HG03066 (cell line): Measurements from ENCODE around the gene SUZ12.
A peak's percentile ranks its signal among the peaks of the same experiment; 100 is the strongest.
"Not testable (repeated sequence)": the region's sequence is repeated elsewhere in the genome, so short reads cannot be mapped to it uniquely, and the experiment has no call there.

Experiments used
- ATAC-seq: cut with Tn5 transposase; IDR thresholded peaks from one replicate; pipeline ENCODE4 v1.9.1; 2021; ENCODE audit warnings: low read depth; ENCODE audit not compliant: unreplicated experiment

Gene SUZ12

DNA sequence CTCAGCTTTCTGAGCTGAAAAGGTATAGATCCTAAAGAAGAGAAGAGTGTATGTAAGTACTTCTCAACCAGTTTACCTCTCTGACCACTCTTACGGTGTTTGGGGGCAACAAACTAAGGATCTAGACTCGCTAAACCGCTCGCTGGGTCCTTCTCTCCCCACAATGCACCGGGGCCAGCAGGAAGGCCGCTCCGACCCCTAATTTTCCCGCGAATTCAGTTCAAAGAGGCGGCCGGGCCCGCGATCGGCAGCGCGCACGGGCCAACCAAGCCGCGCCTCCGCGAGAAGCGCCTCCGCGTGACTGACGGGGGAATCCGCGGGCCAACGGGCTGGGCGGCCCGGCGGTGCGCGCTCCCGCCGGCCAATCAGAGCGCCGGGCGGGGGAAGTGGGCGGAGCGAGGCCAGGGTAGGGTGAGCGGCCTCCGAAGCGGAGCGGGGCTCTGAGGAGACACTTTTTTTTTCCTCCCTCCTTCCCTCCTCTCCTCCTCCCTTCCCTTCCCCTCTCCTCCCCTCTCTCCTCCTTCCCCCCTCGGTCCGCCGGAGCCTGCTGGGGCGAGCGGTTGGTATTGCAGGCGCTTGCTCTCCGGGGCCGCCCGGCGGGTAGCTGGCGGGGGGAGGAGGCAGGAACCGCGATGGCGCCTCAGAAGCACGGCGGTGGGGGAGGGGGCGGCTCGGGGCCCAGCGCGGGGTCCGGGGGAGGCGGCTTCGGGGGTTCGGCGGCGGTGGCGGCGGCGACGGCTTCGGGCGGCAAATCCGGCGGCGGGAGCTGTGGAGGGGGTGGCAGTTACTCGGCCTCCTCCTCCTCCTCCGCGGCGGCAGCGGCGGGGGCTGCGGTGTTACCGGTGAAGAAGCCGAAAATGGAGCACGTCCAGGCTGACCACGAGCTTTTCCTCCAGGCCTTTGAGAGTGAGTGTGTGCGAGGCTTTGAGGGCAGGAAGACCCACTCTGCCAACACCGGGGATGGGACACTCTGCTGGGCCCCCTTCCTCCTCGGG, at the start of gene SUZ12:
TSS of gene SUZ12 (plus strand) at position 393 of the 995 bp plus-strand sequence. CDS start at position 633, 240 bp downstream.
- ATAC-seq, result peak; percentile 94

- ATAC-seq, result no peak
Measured at GRCh38 chr17:31888124-31888523, 48.7 kb upstream of the SUZ12 start.

- ATAC-seq, result no peak
Measured at GRCh38 chr17:31900877-31901276, 35.9 kb upstream of the SUZ12 start.

DNA sequence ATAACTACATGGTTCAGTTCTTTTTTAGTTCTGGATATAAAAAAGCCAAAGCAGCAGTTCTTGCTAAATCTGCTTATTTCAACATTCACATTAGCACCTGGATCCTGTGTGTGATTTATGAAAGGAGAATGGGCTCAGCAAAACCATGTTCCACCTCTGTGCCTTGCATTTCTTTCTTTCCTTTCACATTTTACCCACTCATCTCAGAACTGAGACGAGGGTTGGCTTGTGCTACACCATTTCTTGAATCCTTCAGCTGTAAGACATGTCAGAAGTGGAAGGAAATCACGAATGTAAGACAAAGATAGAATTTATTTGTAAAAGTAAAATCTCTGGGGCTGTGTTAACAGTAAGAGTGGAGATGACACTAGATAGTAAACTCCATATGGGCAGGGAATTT, 34.1 kb upstream of the SUZ12 start:
- ATAC-seq, result no peak

GRCh38 chr17:31903401-31903800, 33.4 kb upstream of the SUZ12 start:
- no peak for ATAC-seq

GRCh38 chr17:31907342-31907962, 29.4 kb upstream of the SUZ12 start:
- ATAC-seq, result no peak

DNA sequence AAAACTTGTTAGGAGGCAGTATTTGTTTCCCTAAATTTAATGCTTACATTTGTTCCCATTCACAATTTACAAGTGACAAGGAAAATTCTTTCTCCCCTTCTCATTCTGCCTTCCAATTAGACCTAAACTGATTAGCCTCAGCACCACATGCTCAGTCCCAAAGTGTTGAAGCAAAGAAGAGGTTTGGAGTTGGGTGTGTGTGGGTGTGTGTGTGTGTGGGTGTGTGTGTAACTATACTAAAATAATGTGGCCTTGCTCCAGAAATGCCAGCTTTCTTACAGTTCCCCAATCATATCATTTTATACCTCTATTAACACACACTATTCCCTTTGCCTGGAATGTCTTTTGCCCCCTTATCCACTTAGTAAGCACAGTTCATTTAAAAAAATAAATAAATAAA, 28.4 kb upstream of the SUZ12 start:
- ATAC-seq, result no peak

DNA sequence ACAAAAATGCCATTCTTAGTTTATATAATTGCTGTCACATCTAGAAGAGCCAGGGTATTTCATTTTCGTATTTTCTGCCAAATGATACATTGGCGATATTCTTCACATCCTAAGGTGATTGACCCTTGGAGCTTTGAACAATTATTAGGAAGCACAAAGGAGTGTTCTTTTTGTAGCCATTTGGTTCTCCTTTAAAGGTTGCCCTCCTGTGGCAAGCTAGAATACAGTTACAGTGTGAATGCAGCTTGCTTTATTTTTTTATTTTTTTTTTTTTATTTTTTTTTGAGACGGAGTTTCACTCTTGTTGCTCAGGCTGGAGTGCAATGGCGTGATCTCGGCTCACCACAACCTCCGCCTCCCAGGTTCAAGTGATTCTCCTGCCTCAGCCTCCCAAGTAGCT, 24.1 kb upstream of the SUZ12 start:
- not testable (repeated sequence) for ATAC-seq

DNA sequence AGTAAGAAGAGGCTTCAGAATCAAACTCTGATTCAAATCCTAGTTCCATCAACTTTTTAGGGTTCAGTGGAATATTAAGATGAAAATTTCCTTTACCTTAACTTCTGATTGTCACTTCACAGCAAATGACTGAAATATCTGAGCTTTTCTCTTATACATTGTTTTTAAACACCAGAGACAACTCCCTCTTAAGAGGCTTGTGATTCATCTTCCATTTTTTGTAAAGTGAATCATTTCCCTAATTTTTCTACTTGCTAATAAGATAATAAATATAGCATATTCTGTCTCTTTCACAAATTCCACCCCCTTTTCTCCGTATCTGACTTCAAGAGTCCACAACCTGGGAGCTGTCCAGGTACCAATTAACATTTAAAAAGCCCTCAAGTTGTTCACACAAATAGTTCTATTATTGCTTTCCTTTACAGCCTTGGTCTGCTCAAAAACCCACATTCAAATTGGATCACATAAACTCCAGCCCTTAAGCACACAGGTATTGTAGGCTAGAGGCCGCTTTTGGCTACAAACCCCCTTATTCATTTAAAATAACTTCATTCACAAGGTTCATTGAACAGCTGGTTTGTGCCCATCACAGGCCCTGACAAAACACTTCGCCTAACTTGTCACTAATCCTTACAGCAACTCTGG, 21.2 kb upstream of the SUZ12 start:
- ATAC-seq, result no peak

GRCh38 chr17:31916491-31917064, 20.2 kb upstream of the SUZ12 start:
- ATAC-seq, result no peak

GRCh38 chr17:31917065-31917529, 19.7 kb upstream of the SUZ12 start:
- no peak for ATAC-seq

DNA sequence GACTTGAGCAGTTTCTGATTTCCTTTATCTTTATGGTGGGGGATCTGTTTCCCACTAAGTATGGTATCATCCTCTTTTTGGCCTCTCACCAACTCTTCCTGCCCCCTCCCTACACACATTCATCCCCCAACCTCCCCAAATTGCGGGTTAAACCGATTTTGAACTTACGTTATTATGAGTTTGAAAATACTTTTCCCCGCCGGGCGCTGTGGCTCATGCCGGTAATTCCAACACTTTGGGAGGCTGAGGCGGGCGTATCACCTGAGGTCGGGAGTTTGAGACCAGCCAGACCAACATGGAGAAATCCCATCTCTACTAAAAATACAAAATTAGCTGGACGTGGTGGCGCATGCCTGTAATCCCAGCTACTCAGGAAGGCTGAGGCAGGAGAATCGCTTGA, 19.1 kb upstream of the SUZ12 start:
- ATAC-seq, result not testable (repeated sequence)

DNA sequence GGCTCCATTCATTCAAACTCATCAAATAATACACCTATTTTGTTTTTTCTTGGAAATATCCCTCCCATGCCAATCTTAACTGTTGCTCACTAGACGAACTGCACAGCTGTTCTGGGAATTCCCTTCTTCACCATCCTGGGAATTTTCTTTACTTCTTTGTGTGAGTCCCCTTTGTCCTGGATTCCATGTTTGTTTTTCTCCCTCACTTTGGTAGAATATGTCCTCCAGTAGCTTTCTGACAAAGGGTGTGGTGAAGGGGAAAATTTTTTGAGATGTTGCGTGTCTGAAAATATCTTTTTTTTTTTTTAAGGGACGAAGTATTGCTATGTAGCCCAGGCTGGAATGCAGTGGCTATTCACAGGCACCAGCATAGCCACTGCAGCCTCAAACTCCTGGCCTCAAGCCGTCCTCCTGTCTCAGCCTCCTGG, 18.1 kb upstream of the SUZ12 start:
- ATAC-seq, result no peak

- no peak for ATAC-seq
Measured at GRCh38 chr17:31919802-31920525, 16.8 kb upstream of the SUZ12 start.

- ATAC-seq, result no peak
Measured at GRCh38 chr17:31926100-31926729, 10.6 kb upstream of the SUZ12 start.

- ATAC-seq, result no peak
Measured at GRCh38 chr17:31931756-31932155, 5.1 kb upstream of the SUZ12 start.

DNA sequence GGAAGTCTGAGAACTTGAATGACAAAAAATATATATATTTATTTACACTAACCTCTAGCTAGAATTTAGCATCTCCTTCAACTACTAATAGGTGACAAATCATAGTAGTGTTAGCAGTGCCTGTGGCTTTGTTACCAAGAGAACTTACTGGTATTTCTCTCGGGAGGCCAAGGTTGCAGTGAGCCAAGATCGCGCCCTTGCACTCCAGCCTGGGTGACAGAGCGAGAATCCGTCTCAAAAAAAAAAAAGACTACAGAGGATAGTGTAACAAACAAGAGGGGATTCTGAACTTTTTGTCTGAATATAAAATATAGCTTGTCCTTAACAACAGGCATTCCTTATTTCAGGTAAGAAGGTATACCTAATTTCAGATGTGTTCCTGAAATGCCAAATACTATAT, 1.3 kb upstream of the SUZ12 start:
- no peak for ATAC-seq

GRCh38 chr17:31937926-31938641, 1.3 kb downstream of the SUZ12 start:
- ATAC-seq, result not testable (repeated sequence)

- not testable (repeated sequence) for ATAC-seq
Measured at GRCh38 chr17:31941916-31942315, 5.1 kb downstream of the SUZ12 start.
